Suprapubic skin (tissue), 3 donors: ENCODE measurements around the gene CYP4B1.

Experiments
- CTCF ChIP-seq, 2 donors: fragments of 200-600 bp in 1 of 2; fragments of 450-650 bp in 1 of 2; sonication (generic) in 1 of 2; IDR thresholded peaks; one replicate each; pipeline ENCODE4 v1.5.1; 2016 to 2019; ENCODE audit warnings: antibody characterized with exemption in 2 of 2, mild to moderate bottlenecking in 1 of 2, moderate library complexity in 1 of 2
- EP300 ChIP-seq: sonication (generic); formaldehyde crosslinking; IDR thresholded peaks from one replicate; pipeline ENCODE4 v1.6.1; 2017; ENCODE audit warnings: antibody characterized with exemption
- POLR2A ChIP-seq, 2 donors: fragments of 450-650 bp; IDR thresholded peaks; one replicate each; pipeline ENCODE4 v1.6.1; 2017; ENCODE audit warnings: antibody characterized with exemption in 2 of 2, mild to moderate bottlenecking in 2 of 2, moderate library complexity in 2 of 2

DNA sequence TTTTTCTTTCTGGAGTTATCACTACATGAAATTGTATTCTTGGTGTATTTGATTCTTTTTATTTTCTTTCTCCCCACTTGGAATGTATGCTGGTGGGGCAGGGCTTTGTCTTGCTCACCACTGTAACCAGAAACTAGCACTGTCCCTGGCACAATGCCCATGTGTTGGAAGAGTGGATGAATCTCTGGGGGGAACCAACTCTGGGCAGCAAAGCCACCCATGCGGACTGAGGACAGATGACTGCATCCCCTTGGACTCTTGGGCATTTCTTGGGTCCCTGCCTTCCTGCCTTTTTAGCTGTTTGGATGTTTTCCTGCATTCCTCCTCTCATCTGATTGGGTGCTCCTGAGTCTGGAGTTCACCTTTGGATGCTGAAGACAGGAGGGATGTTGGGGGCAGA, 6.1 kb downstream of the CYP4B1 start:
- TF ChIP-seq POLR2A (IDR thresholded peaks at IDR 0.05) = no peak
- no peak for TF ChIP-seq CTCF (IDR thresholded peaks at IDR 0.05)
- no peak for TF ChIP-seq EP300
